Activated naive CD4-positive, alpha-beta T cell treated with anti-CD3 and anti-CD28 coated beads, Interleukin-2, amount 50 U/mL, for 72 hours (primary cell): ENCODE data around the gene CDH26. TPM values are rescaled to one million over a fixed set of nuclear protein-coding genes. Genes with fewer than 3 reads are reported as not detected.

Source experiments
- ATAC-seq, 2 donors: fragments of 150-1000 bp; cut with Tn5 transposase; 2 replicates each; pipeline ENCODE4 v1.10.0; 2021; ENCODE audit warnings: mild to moderate bottlenecking in 2 of 2, moderate library complexity in 2 of 2
- DNase-seq, 2 donors: peaks; one replicate each; pipeline ENCODE4 v3.0.0; 2021 to 2022; ENCODE audit warnings: low spot score in 2 of 2
- H3K27ac Mint-ChIP-seq, 2 donors: one replicate each; pipeline ENCODE4 v1.8.0; 2022; ENCODE audit warnings: mild to moderate bottlenecking in 2 of 2, mixed read lengths in 2 of 2
- H3K36me3 Mint-ChIP-seq, 2 donors: one replicate each; pipeline ENCODE4 v1.8.0; 2022; ENCODE audit warnings: mixed read lengths in 2 of 2
- H3K9me3 Mint-ChIP-seq, 2 donors: one replicate each; pipeline ENCODE4 v1.8.0; 2022; ENCODE audit warnings: mixed read lengths in 2 of 2
- total RNA-seq, 2 donors: library from RNA; stranded (reverse); gene quantifications; one replicate each; pipeline ENCODE4 v1.2.3, GENCODE V29; 2022

CDH26 gene
- 1 to 10 TPM; 1.6 to 1.7 TPM for total RNA-seq

GRCh38 chr20:59958123-59958522, at the start of gene CDH26:
CDH26 (plus strand) TSS chr20:59958423; CDS start chr20:59958727, 304 bp downstream.
- no peak for ATAC-seq
- Mint-ChIP-seq H3K36me3 (no peaks in the 10 kb centered on the region), H3K27ac (no peak within 1 kb of the TSS), H3K9me3 (no peaks in the 10 kb centered on the region)
- DNase-seq = no peak

GRCh38 chr20:59908855-59909254, 49.4 kb upstream of the CDH26 start:
- Mint-ChIP-seq H3K36me3 (no peaks in the 10 kb centered on the region), H3K27ac (no peak overlapping the region), H3K9me3 (no peaks in the 10 kb centered on the region)
- no peak for DNase-seq
- no peak for ATAC-seq

- H3K36me3 Mint-ChIP-seq = no peaks in the 10 kb centered on the region
- no peaks in the 10 kb centered on the region for H3K9me3 Mint-ChIP-seq
- no peak overlapping the region for H3K27ac Mint-ChIP-seq
- ATAC-seq (no peak), DNase-seq (no peak)
These were observed 47.2 kb upstream of the CDH26 start for GRCh38 chr20:59911041-59911440.

GRCh38 chr20:59912609-59913008, 45.6 kb upstream of the CDH26 start:
- Mint-ChIP-seq H3K27ac (no peak overlapping the region), H3K9me3 (no peaks in the 10 kb centered on the region), H3K36me3 (no peaks in the 10 kb centered on the region)
- no peak for DNase-seq
- ATAC-seq = peak in 1 of 2 donors; percentile 37

- Mint-ChIP-seq H3K9me3 (no peaks in the 10 kb centered on the region), H3K27ac (no peak overlapping the region), H3K36me3 (no peaks in the 10 kb centered on the region)
- no peak for DNase-seq
- no peak for ATAC-seq
These were observed 37.3 kb upstream of the CDH26 start for GRCh38 chr20:59920944-59921343.

GRCh38 chr20:59923514-59923913, 34.7 kb upstream of the CDH26 start:
- DNase-seq (no peak), ATAC-seq (no peak)
- H3K27ac Mint-ChIP-seq = no peak overlapping the region
- no peaks in the 10 kb centered on the region for H3K9me3 Mint-ChIP-seq
- no peaks in the 10 kb centered on the region for H3K36me3 Mint-ChIP-seq

- no peak for ATAC-seq
- no peak for DNase-seq
- Mint-ChIP-seq H3K36me3 (no peaks in the 10 kb centered on the region), H3K27ac (no peak overlapping the region), H3K9me3 (no peaks in the 10 kb centered on the region)
These were observed 32.9 kb upstream of the CDH26 start for GRCh38 chr20:59925359-59925758.

GRCh38 chr20:59925899-59926298, 32.3 kb upstream of the CDH26 start:
- DNase-seq (no peak), ATAC-seq (no peak)
- Mint-ChIP-seq H3K27ac (no peak overlapping the region), H3K9me3 (no peaks in the 10 kb centered on the region), H3K36me3 (no peaks in the 10 kb centered on the region)

GRCh38 chr20:59931511-59932312, 26.5 kb upstream of the CDH26 start:
- ATAC-seq = peak in 1 of 2 donors; percentile 64
- Mint-ChIP-seq H3K36me3 (no peaks in the 10 kb centered on the region), H3K27ac (no peak overlapping the region), H3K9me3 (no peaks in the 10 kb centered on the region)
- no peak for DNase-seq

GRCh38 chr20:59932616-59933295, 25.5 kb upstream of the CDH26 start:
- Mint-ChIP-seq H3K36me3 (no peaks in the 10 kb centered on the region), H3K27ac (no peak overlapping the region), H3K9me3 (no peaks in the 10 kb centered on the region)
- no peak for ATAC-seq
- DNase-seq = no peak

GRCh38 chr20:59933296-59933848, 24.9 kb upstream of the CDH26 start, which contains the start of gene SYCP2:
SYCP2 (minus strand) TSS chr20:59933637; CDS start chr20:59922413, 11,224 bp downstream.
- peak in 1 of 2 donors; percentile 58 for DNase-seq
- Mint-ChIP-seq H3K36me3 (peaks cover 3 to 5% of the 10 kb centered on the region in 2 donors), H3K9me3 (no peaks in the 10 kb centered on the region), H3K27ac (no peak within 1 kb of the TSS)
- ATAC-seq = peak; percentile 65 to 66

- no peaks in the 10 kb centered on the region for H3K9me3 Mint-ChIP-seq
These were observed 24.2 kb upstream of the CDH26 start for GRCh38 chr20:59933849-59934585.

GRCh38 chr20:59935457-59936185, 22.6 kb upstream of the CDH26 start:
- no peak overlapping the region for H3K27ac Mint-ChIP-seq

More at GRCh38 chr20:59933849-59934585, 24.2 kb upstream of the CDH26 start:
- no peak overlapping the region for H3K27ac Mint-ChIP-seq
- DNase-seq (peak; percentile 81 to 86), ATAC-seq (peak; percentile 87 to 95)
- H3K36me3 Mint-ChIP-seq = peaks cover 9 to 11% of the 10 kb centered on the region in 2 donors

GRCh38 chr20:59936409-59936808, 21.8 kb upstream of the CDH26 start:
- no peaks in the 10 kb centered on the region for H3K9me3 Mint-ChIP-seq
- no peak overlapping the region for H3K27ac Mint-ChIP-seq
- H3K36me3 Mint-ChIP-seq = peaks cover 11 to 21% of the 10 kb centered on the region in 2 donors
- no peak for ATAC-seq
- no peak for DNase-seq

More at GRCh38 chr20:59935457-59936185, 22.6 kb upstream of the CDH26 start:
- Mint-ChIP-seq H3K9me3 (no peaks in the 10 kb centered on the region), H3K36me3 (peaks cover 11 to 14% of the 10 kb centered on the region in 2 donors)
- no peak for DNase-seq
- ATAC-seq = no peak

- H3K9me3 Mint-ChIP-seq = no peaks in the 10 kb centered on the region
- no peak for DNase-seq
These were observed 21.1 kb upstream of the CDH26 start for GRCh38 chr20:59937150-59937549.

GRCh38 chr20:59938221-59938620, 20.0 kb upstream of the CDH26 start:
- peaks cover 11 to 21% of the 10 kb centered on the region in 2 donors for H3K36me3 Mint-ChIP-seq
- no peak for DNase-seq
- no peaks in the 10 kb centered on the region for H3K9me3 Mint-ChIP-seq
- ATAC-seq = no peak
- H3K27ac Mint-ChIP-seq = peak overlapping the region in 1 of 2 donors; percentile 58

More at GRCh38 chr20:59937150-59937549, 21.1 kb upstream of the CDH26 start:
- no peak for ATAC-seq
- Mint-ChIP-seq H3K27ac (no peak overlapping the region), H3K36me3 (peaks cover 11 to 21% of the 10 kb centered on the region in 2 donors)
